H1 (cell line): Measurements from ENCODE around the gene TEX29. TPM values are rescaled to one million over a fixed set of nuclear protein-coding genes. Genes with fewer than 3 reads are reported as not detected.

Source experiments
- PHF8 ChIP-seq: fragments of 200-600 bp; sonication (generic); conservative IDR thresholded peaks from 2 replicates; pipeline ENCODE4 v1.7.1; 2012; ENCODE audit warnings: low read depth, mild to moderate bottlenecking, inconsistent platforms, low read length, moderate library complexity
- polyA plus RNA-seq, 7 experiments: library from polyadenylated mRNA; depleted of rRNA in 3 of 7; stranded (reverse) in 5 of 7; unstranded in 2 of 7; fragments of >200 nt in 5 of 7; fragments of 200-250 nt in 2 of 7; gene quantifications; 1 replicate in 5 of 7; 2 replicates in 1 of 7; 4 replicates in 1 of 7; pipeline versions ENCODE4 v1.2.1 to v1.2.3, GENCODE V29; 2011 to 2013; ENCODE audit warnings: missing spikeins in 2 of 7, mixed read lengths in 2 of 7
- total RNA-seq: library from RNA; stranded (reverse); fragmentation: NEBNext Ultra II Directional; extraction: Animal tissue kit (Norgen Biotek cat#: 25700); gene quantifications from 2 replicates; pipeline ENCODE4 v1.2.1, GENCODE V29; 2021
- TF ChIP-seq, protein P1 (sequence below): fragments of 300-600 bp; sonication (generic); IDR thresholded peaks from 2 replicates; pipeline ENCODE4 v1.7.1; 2012; ENCODE audit warnings: low read length, moderate library complexity, mild to moderate bottlenecking, inconsistent platforms; ENCODE audit not compliant: insufficient replicate concordance

Gene TEX29
- total and polyA plus RNA-seq, 2 of the 8 experiments (the other 6 are each of a cell fraction or from before 2014, with no cell fraction given), result 0.08 TPM; not detected in 1

DNA sequence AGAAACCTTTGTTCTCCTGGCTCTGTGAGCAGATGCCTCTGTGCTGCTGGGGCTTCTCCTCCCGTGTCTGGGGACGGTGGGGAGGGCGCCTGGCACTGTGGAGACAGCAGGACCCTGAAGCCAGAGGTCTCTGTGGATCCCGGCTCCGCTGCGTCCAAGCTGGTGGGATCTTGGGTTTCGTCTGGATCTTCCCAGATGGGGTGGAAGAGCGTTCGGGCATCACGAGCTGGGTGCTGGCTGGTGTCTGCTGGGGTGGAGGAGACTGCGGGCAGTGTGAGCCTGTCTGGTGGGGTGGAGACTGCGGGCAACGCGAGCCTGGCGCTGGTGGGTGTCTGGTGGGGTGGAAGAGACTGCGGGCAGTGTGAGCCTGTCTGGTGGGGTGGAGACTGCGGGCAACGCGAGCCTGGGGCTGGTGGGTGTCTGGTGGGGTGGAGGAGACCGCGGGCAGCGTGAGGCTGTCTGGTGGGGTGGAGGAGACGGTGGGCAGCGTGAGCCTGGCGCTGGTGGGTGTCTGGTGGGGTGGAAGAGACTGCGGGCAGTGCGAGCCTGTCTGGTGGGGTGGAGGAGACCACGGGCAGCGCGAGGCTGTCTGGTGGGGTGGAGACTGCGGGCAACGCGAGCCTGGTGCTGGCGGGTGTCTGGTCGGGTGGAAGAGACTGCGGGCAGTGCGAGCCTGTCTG, 5.6 kb downstream of the TEX29 start (continued):
- TF ChIP-seq, protein P1, sequence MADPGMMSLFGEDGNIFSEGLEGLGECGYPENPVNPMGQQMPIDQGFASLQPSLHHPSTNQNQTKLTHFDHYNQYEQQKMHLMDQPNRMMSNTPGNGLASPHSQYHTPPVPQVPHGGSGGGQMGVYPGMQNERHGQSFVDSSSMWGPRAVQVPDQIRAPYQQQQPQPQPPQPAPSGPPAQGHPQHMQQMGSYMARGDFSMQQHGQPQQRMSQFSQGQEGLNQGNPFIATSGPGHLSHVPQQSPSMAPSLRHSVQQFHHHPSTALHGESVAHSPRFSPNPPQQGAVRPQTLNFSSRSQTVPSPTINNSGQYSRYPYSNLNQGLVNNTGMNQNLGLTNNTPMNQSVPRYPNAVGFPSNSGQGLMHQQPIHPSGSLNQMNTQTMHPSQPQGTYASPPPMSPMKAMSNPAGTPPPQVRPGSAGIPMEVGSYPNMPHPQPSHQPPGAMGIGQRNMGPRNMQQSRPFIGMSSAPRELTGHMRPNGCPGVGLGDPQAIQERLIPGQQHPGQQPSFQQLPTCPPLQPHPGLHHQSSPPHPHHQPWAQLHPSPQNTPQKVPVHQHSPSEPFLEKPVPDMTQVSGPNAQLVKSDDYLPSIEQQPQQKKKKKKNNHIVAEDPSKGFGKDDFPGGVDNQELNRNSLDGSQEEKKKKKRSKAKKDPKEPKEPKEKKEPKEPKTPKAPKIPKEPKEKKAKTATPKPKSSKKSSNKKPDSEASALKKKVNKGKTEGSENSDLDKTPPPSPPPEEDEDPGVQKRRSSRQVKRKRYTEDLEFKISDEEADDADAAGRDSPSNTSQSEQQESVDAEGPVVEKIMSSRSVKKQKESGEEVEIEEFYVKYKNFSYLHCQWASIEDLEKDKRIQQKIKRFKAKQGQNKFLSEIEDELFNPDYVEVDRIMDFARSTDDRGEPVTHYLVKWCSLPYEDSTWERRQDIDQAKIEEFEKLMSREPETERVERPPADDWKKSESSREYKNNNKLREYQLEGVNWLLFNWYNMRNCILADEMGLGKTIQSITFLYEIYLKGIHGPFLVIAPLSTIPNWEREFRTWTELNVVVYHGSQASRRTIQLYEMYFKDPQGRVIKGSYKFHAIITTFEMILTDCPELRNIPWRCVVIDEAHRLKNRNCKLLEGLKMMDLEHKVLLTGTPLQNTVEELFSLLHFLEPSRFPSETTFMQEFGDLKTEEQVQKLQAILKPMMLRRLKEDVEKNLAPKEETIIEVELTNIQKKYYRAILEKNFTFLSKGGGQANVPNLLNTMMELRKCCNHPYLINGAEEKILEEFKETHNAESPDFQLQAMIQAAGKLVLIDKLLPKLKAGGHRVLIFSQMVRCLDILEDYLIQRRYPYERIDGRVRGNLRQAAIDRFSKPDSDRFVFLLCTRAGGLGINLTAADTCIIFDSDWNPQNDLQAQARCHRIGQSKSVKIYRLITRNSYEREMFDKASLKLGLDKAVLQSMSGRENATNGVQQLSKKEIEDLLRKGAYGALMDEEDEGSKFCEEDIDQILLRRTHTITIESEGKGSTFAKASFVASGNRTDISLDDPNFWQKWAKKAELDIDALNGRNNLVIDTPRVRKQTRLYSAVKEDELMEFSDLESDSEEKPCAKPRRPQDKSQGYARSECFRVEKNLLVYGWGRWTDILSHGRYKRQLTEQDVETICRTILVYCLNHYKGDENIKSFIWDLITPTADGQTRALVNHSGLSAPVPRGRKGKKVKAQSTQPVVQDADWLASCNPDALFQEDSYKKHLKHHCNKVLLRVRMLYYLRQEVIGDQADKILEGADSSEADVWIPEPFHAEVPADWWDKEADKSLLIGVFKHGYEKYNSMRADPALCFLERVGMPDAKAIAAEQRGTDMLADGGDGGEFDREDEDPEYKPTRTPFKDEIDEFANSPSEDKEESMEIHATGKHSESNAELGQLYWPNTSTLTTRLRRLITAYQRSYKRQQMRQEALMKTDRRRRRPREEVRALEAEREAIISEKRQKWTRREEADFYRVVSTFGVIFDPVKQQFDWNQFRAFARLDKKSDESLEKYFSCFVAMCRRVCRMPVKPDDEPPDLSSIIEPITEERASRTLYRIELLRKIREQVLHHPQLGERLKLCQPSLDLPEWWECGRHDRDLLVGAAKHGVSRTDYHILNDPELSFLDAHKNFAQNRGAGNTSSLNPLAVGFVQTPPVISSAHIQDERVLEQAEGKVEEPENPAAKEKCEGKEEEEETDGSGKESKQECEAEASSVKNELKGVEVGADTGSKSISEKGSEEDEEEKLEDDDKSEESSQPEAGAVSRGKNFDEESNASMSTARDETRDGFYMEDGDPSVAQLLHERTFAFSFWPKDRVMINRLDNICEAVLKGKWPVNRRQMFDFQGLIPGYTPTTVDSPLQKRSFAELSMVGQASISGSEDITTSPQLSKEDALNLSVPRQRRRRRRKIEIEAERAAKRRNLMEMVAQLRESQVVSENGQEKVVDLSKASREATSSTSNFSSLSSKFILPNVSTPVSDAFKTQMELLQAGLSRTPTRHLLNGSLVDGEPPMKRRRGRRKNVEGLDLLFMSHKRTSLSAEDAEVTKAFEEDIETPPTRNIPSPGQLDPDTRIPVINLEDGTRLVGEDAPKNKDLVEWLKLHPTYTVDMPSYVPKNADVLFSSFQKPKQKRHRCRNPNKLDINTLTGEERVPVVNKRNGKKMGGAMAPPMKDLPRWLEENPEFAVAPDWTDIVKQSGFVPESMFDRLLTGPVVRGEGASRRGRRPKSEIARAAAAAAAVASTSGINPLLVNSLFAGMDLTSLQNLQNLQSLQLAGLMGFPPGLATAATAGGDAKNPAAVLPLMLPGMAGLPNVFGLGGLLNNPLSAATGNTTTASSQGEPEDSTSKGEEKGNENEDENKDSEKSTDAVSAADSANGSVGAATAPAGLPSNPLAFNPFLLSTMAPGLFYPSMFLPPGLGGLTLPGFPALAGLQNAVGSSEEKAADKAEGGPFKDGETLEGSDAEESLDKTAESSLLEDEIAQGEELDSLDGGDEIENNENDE, result no peak
- no peak for TF ChIP-seq PHF8
